ENCODE data around the gene NDUFAF8. TPM values are rescaled to one million over a fixed set of nuclear protein-coding genes. Genes with fewer than 3 reads are reported as not detected.

The NDUFAF8 gene
- total RNA-seq, 1 donor from 2014 or later = 38.9 TPM

- no peak overlapping the region for H3K27ac Mint-ChIP-seq (ENCODE audit: unreplicated experiment)
- H3K27me3 Mint-ChIP-seq (ENCODE audit: unreplicated experiment) = no peaks in the 10 kb centered on the region
- TF ChIP-seq CTCF (IDR thresholded peaks at IDR 0.05) = no peak
- peaks cover 23% of the 10 kb centered on the region for H3K36me3 Mint-ChIP-seq (ENCODE audit: unreplicated experiment)
- no peak overlapping the region for H3K4me3 Mint-ChIP-seq (ENCODE audit: unreplicated experiment)
- no peaks in the 10 kb centered on the region for H3K4me1 Mint-ChIP-seq (ENCODE audit: unreplicated experiment)
- no peak for DNase-seq (ENCODE audit: extremely low spot score, unreplicated experiment)
- no peaks in the 10 kb centered on the region for H3K9me3 Mint-ChIP-seq (ENCODE audit: unreplicated experiment)
Observed at GRCh38 chr17:81261096-81261495, 22.0 kb downstream of the NDUFAF8 start.

- H3K27me3 Mint-ChIP-seq (ENCODE audit: unreplicated experiment) = no peaks in the 10 kb centered on the region
- no peak overlapping the region for H3K27ac Mint-ChIP-seq (ENCODE audit: unreplicated experiment)
- no peaks in the 10 kb centered on the region for H3K9me3 Mint-ChIP-seq (ENCODE audit: unreplicated experiment)
- peaks cover 24% of the 10 kb centered on the region for H3K36me3 Mint-ChIP-seq (ENCODE audit: unreplicated experiment)
- no peaks in the 10 kb centered on the region for H3K4me1 Mint-ChIP-seq (ENCODE audit: unreplicated experiment)
- no peak for DNase-seq (ENCODE audit: extremely low spot score, unreplicated experiment)
- no peak for TF ChIP-seq CTCF (IDR thresholded peaks at IDR 0.05)
- no peak overlapping the region for H3K4me3 Mint-ChIP-seq (ENCODE audit: unreplicated experiment)
Observed at GRCh38 chr17:81261582-81262336, 22.6 kb downstream of the NDUFAF8 start.

- H3K4me3 Mint-ChIP-seq (ENCODE audit: unreplicated experiment) = no peak overlapping the region
- H3K4me1 Mint-ChIP-seq (ENCODE audit: unreplicated experiment) = no peaks in the 10 kb centered on the region
- no peaks in the 10 kb centered on the region for H3K9me3 Mint-ChIP-seq (ENCODE audit: unreplicated experiment)
- no peaks in the 10 kb centered on the region for H3K27me3 Mint-ChIP-seq (ENCODE audit: unreplicated experiment)
- DNase-seq (ENCODE audit: extremely low spot score, unreplicated experiment) = no peak
- no peak for TF ChIP-seq CTCF (IDR thresholded peaks at IDR 0.05)
- no peak overlapping the region for H3K27ac Mint-ChIP-seq (ENCODE audit: unreplicated experiment)
- peaks cover 25% of the 10 kb centered on the region for H3K36me3 Mint-ChIP-seq (ENCODE audit: unreplicated experiment)
Observed at GRCh38 chr17:81263371-81264181, 24.5 kb downstream of the NDUFAF8 start.

- Mint-ChIP-seq H3K9me3 (ENCODE audit: unreplicated experiment) (no peaks in the 10 kb centered on the region), H3K4me3 (ENCODE audit: unreplicated experiment) (no peak overlapping the region), H3K27ac (ENCODE audit: unreplicated experiment) (no peak overlapping the region), H3K27me3 (ENCODE audit: unreplicated experiment) (no peaks in the 10 kb centered on the region), H3K4me1 (ENCODE audit: unreplicated experiment) (no peaks in the 10 kb centered on the region), H3K36me3 (ENCODE audit: unreplicated experiment) (peaks cover 33% of the 10 kb centered on the region)
- no peak for DNase-seq (ENCODE audit: extremely low spot score, unreplicated experiment)
- TF ChIP-seq CTCF (IDR thresholded peaks at IDR 0.05) = no peak
Observed at GRCh38 chr17:81264640-81265039, 25.5 kb downstream of the NDUFAF8 start.

- no peak for DNase-seq (ENCODE audit: extremely low spot score, unreplicated experiment)
- Mint-ChIP-seq H3K4me1 (ENCODE audit: unreplicated experiment) (no peaks in the 10 kb centered on the region), H3K27ac (ENCODE audit: unreplicated experiment) (no peak overlapping the region), H3K27me3 (ENCODE audit: unreplicated experiment) (no peaks in the 10 kb centered on the region), H3K9me3 (ENCODE audit: unreplicated experiment) (no peaks in the 10 kb centered on the region), H3K36me3 (ENCODE audit: unreplicated experiment) (peaks cover 35% of the 10 kb centered on the region), H3K4me3 (ENCODE audit: unreplicated experiment) (no peak overlapping the region)
- TF ChIP-seq CTCF (IDR thresholded peaks at IDR 0.05) = no peak
Observed at GRCh38 chr17:81265576-81265975, 26.5 kb downstream of the NDUFAF8 start.
